IPS DF 19.7 (cell line): ENCODE data around the gene ATRNL1.

Experiments used
- DNase-seq: peaks from one replicate; pipeline ENCODE4 v3.0.0-alpha.2; 2013; ENCODE audit warnings: low read depth, low spot score

ATRNL1 gene

GRCh38 chr10:115593060-115593459 is 499.9 kb downstream of the ATRNL1 start:
- DNase-seq: no peak

- no peak for DNase-seq
These were observed 511.5 kb downstream of the ATRNL1 start for GRCh38 chr10:115604627-115605026.

GRCh38 chr10:115606086-115606485 is 512.9 kb downstream of the ATRNL1 start:
- DNase-seq: no peak

GRCh38 chr10:115606741-115607140 is 513.6 kb downstream of the ATRNL1 start:
- no peak for DNase-seq

- no peak for DNase-seq
These were observed 531.3 kb downstream of the ATRNL1 start for GRCh38 chr10:115624448-115624847.

GRCh38 chr10:115628616-115629015 is 535.5 kb downstream of the ATRNL1 start:
- DNase-seq: no peak

GRCh38 chr10:115638246-115638645 is 545.1 kb downstream of the ATRNL1 start:
- no peak for DNase-seq

- no peak for DNase-seq
These were observed 556.1 kb downstream of the ATRNL1 start for GRCh38 chr10:115649217-115649616.

- no peak for DNase-seq
These were observed 560.3 kb downstream of the ATRNL1 start for GRCh38 chr10:115653473-115653872.

GRCh38 chr10:115654961-115655360 is 561.8 kb downstream of the ATRNL1 start:
- no peak for DNase-seq

GRCh38 chr10:115657161-115657860 is 564.1 kb downstream of the ATRNL1 start:
- no peak for DNase-seq

GRCh38 chr10:115659616-115660015 is 566.5 kb downstream of the ATRNL1 start:
- DNase-seq: no peak

GRCh38 chr10:115660391-115660790 is 567.2 kb downstream of the ATRNL1 start:
- DNase-seq: no peak

- no peak for DNase-seq
These were observed 569.3 kb downstream of the ATRNL1 start for GRCh38 chr10:115662422-115662821.

GRCh38 chr10:115665549-115665948 is 572.4 kb downstream of the ATRNL1 start:
- no peak for DNase-seq

- DNase-seq: no peak
These were observed 581.3 kb downstream of the ATRNL1 start for GRCh38 chr10:115674496-115674895.

- DNase-seq: no peak
These were observed 603.6 kb downstream of the ATRNL1 start for GRCh38 chr10:115696747-115697146.

- no peak for DNase-seq
These were observed 612.9 kb downstream of the ATRNL1 start for GRCh38 chr10:115706026-115706425.

GRCh38 chr10:115706488-115707076 is 613.4 kb downstream of the ATRNL1 start:
- no peak for DNase-seq

GRCh38 chr10:115710136-115710535 is 617.0 kb downstream of the ATRNL1 start:
- DNase-seq: no peak

- no peak for DNase-seq
These were observed 618.1 kb downstream of the ATRNL1 start for GRCh38 chr10:115711306-115711705.

- no peak for DNase-seq
These were observed 627.0 kb downstream of the ATRNL1 start for GRCh38 chr10:115720121-115720520.

- DNase-seq: no peak
These were observed 634.0 kb downstream of the ATRNL1 start for GRCh38 chr10:115727129-115727528.

- no peak for DNase-seq
These were observed 650.9 kb downstream of the ATRNL1 start for GRCh38 chr10:115744089-115744488.
